Nephron progenitor cell (in vitro differentiated cells): Measurements from ENCODE around the gene LECT2.

Experiments
- DNase-seq: peaks from one replicate; pipeline ENCODE4 v3.0.0; 2021
- H3K27ac Mint-ChIP-seq: 2 replicates; pipeline ENCODE4 v1.8.0; 2021; ENCODE audit warnings: mild to moderate bottlenecking, moderate library complexity, mixed read lengths
- H3K27me3 Mint-ChIP-seq: 2 replicates; pipeline ENCODE4 v1.8.0; 2021; ENCODE audit warnings: mild to moderate bottlenecking, low read depth, mixed read lengths; ENCODE audit not compliant: poor library complexity
- H3K36me3 Mint-ChIP-seq: 2 replicates; pipeline ENCODE4 v1.8.0; 2021; ENCODE audit warnings: low read depth, mixed read lengths
- H3K4me1 Mint-ChIP-seq: 2 replicates; pipeline ENCODE4 v1.8.0; 2021; ENCODE audit warnings: mixed read lengths
- H3K4me3 Mint-ChIP-seq: 2 replicates; pipeline ENCODE4 v1.8.0; 2021; ENCODE audit warnings: mild to moderate bottlenecking, moderate library complexity, mixed read lengths
- H3K9me3 Mint-ChIP-seq: 2 replicates; pipeline ENCODE4 v1.8.0; 2021; ENCODE audit warnings: mild to moderate bottlenecking, moderate library complexity, mixed read lengths
- CTCF ChIP-seq: fragments of 200-600 bp; sonication (generic); IDR thresholded peaks from 2 replicates; pipeline ENCODE4 v1.5.0; 2021; ENCODE audit warnings: antibody characterized with exemption

LECT2 gene

GRCh38 chr5:135993335-135993879 is 38.6 kb upstream of the LECT2 start:
- no peak overlapping the region for H3K4me3 Mint-ChIP-seq
- H3K27ac Mint-ChIP-seq = no peak overlapping the region
- no peak for TF ChIP-seq CTCF
- H3K4me1 Mint-ChIP-seq = peaks cover 42% of the 10 kb centered on the region
- H3K36me3 Mint-ChIP-seq = no peaks in the 10 kb centered on the region
- peaks cover 3% of the 10 kb centered on the region for H3K27me3 Mint-ChIP-seq
- no peak for DNase-seq
- peaks cover 12% of the 10 kb centered on the region for H3K9me3 Mint-ChIP-seq

DNA sequence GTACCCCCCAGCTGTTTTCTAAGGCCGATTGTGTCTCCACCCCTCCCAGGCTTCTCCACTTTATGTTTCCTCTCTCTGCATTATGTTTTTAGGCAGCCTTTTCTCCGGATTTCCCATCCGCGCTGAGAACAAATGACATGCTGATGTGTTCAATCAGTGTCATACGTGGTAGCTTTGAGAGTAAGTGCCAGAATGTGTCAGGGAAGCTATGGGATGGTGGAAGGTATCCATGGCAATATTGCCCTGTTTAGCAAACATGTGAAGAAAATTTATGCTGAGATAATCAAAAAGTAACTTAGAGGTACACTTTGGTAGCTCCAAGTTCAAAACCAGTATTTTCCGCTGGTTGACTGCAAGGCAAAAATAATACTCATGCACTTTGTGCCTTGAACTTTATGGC is 36.6 kb upstream of the LECT2 start:
- no peaks in the 10 kb centered on the region for H3K36me3 Mint-ChIP-seq
- no peak overlapping the region for H3K27ac Mint-ChIP-seq
- TF ChIP-seq CTCF = no peak
- DNase-seq = no peak
- H3K4me3 Mint-ChIP-seq = no peak overlapping the region
- peaks cover 22% of the 10 kb centered on the region for H3K4me1 Mint-ChIP-seq
- peaks cover 3% of the 10 kb centered on the region for H3K27me3 Mint-ChIP-seq
- peaks cover 12% of the 10 kb centered on the region for H3K9me3 Mint-ChIP-seq

- no peaks in the 10 kb centered on the region for H3K36me3 Mint-ChIP-seq
- peaks cover 16% of the 10 kb centered on the region for H3K4me1 Mint-ChIP-seq
- no peak overlapping the region for H3K27ac Mint-ChIP-seq
- TF ChIP-seq CTCF = no peak
- peaks cover 12% of the 10 kb centered on the region for H3K9me3 Mint-ChIP-seq
- peaks cover 3% of the 10 kb centered on the region for H3K27me3 Mint-ChIP-seq
- no peak overlapping the region for H3K4me3 Mint-ChIP-seq
- DNase-seq = no peak
These were observed 35.9 kb upstream of the LECT2 start for GRCh38 chr5:135990528-135991255.

DNA sequence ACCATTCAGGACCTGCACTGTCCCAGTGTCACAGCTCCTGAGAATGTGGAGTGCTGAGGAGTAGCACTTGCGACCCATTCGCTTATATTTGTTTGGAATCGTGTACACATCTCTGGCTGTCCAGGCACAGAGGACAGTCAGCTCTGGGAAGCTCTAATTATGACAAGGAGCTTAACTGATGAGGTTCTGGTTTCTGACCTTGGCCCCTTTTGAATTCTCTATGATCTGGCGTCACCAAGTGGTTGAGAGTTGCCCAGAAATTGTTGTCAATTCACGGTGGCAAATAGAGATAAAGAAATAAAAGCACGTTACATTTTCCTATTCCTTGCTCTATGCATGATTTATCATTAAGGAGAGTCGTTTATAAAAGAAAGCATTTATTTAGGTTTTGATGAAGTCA is 34.9 kb upstream of the LECT2 start:
- H3K27me3 Mint-ChIP-seq = peaks cover 3% of the 10 kb centered on the region
- no peak overlapping the region for H3K27ac Mint-ChIP-seq
- no peak overlapping the region for H3K4me3 Mint-ChIP-seq
- DNase-seq = no peak
- peaks cover 16% of the 10 kb centered on the region for H3K4me1 Mint-ChIP-seq
- TF ChIP-seq CTCF = no peak
- H3K9me3 Mint-ChIP-seq = peaks cover 9% of the 10 kb centered on the region
- no peaks in the 10 kb centered on the region for H3K36me3 Mint-ChIP-seq

GRCh38 chr5:135988546-135988945 is 33.8 kb upstream of the LECT2 start:
- TF ChIP-seq CTCF = no peak
- H3K36me3 Mint-ChIP-seq = no peaks in the 10 kb centered on the region
- no peak for DNase-seq
- peaks cover 8% of the 10 kb centered on the region for H3K4me1 Mint-ChIP-seq
- H3K27me3 Mint-ChIP-seq = peaks cover 3% of the 10 kb centered on the region
- H3K9me3 Mint-ChIP-seq = peaks cover 12% of the 10 kb centered on the region
- no peak overlapping the region for H3K27ac Mint-ChIP-seq
- H3K4me3 Mint-ChIP-seq = no peak overlapping the region

- Mint-ChIP-seq H3K4me1 (peaks cover 6% of the 10 kb centered on the region), H3K27me3 (peaks cover 3% of the 10 kb centered on the region), H3K36me3 (no peaks in the 10 kb centered on the region), H3K4me3 (no peak overlapping the region), H3K9me3 (peaks cover 15% of the 10 kb centered on the region), H3K27ac (no peak overlapping the region)
- no peak for TF ChIP-seq CTCF
- DNase-seq = no peak
These were observed 32.2 kb upstream of the LECT2 start for GRCh38 chr5:135986891-135987401.
